Fibroblast of lung (primary cell): ENCODE measurements around the gene CBY2. TPM values are rescaled to one million over a fixed set of nuclear protein-coding genes. Genes with fewer than 3 reads are reported as not detected.

Experiments
- DNase-seq, 2 donors: peaks; one replicate each; pipeline versions ENCODE4 v3.0.0 to v3.0.0-alpha.2; 2010; ENCODE audit warnings: low read depth in 2 of 2
- H2AFZ ChIP-seq: 2 replicates; pipeline ENCODE4 v1.5.1; 2012; ENCODE audit warnings: low read length, control low read depth, inconsistent platforms
- H3K27ac ChIP-seq: 2 replicates; pipeline ENCODE4 v1.5.1; 2011; ENCODE audit warnings: low read length, control low read depth; ENCODE audit not compliant: insufficient read depth
- H3K27me3 ChIP-seq: 2 replicates; pipeline ENCODE4 v1.5.1; 2011; ENCODE audit warnings: mild to moderate bottlenecking, low read length; ENCODE audit not compliant: control insufficient read depth, insufficient read depth
- H3K36me3 ChIP-seq: 2 replicates; pipeline ENCODE4 v1.5.1; 2011; ENCODE audit warnings: low read length; ENCODE audit not compliant: control insufficient read depth, insufficient read depth
- H3K4me1 ChIP-seq: 2 replicates; pipeline ENCODE4 v1.5.1; 2011; ENCODE audit warnings: low read length; ENCODE audit not compliant: control insufficient read depth, insufficient read depth; ENCODE audit errors: extremely low read depth
- H3K4me2 ChIP-seq: 2 replicates; pipeline ENCODE4 v1.5.1; 2011; ENCODE audit warnings: low read length, control low read depth; ENCODE audit not compliant: insufficient read depth; ENCODE audit errors: extremely low read depth
- H3K4me3 ChIP-seq, 4 experiments: fragments of 200-600 bp in 1 of 4; sonication (generic) in 1 of 4; replicated peaks in 1 of 4; 2 replicates each; pipeline ENCODE4 v1.5.1; 2011 to 2016; ENCODE audit warnings: low read length in 4 of 4, low read depth in 3 of 4, mild to moderate bottlenecking in 3 of 4, control low read depth in 2 of 4, inconsistent platforms in 1 of 4, mixed read lengths in 1 of 4; ENCODE audit not compliant: insufficient read depth in 1 of 4; ENCODE audit errors: control extremely low read depth in 1 of 4
- H3K79me2 ChIP-seq: 2 replicates; pipeline ENCODE4 v1.5.1; 2012; ENCODE audit warnings: mild to moderate bottlenecking, low read length, inconsistent platforms; ENCODE audit not compliant: control insufficient read depth, insufficient read depth
- H3K9ac ChIP-seq: 2 replicates; pipeline ENCODE4 v1.5.1; 2011; ENCODE audit warnings: mild to moderate bottlenecking, low read length, control low read depth; ENCODE audit not compliant: insufficient read depth
- H3K9me3 ChIP-seq: 2 replicates; pipeline ENCODE4 v1.5.1; 2012; ENCODE audit warnings: low read depth, low read length; ENCODE audit not compliant: control insufficient read depth, insufficient read depth
- H4K20me1 ChIP-seq: 2 replicates; pipeline ENCODE4 v1.5.1; 2011; ENCODE audit warnings: low read length; ENCODE audit not compliant: control insufficient read depth, insufficient read depth; ENCODE audit errors: extremely low read depth
- CTCF ChIP-seq, 2 donors: IDR thresholded peaks in 1 of 2; conservative IDR thresholded peaks in 1 of 2; 1 replicate in 1 of 2; 2 replicates in 1 of 2; pipeline ENCODE4 v1.5.1; 2011 to 2012; ENCODE audit warnings: low read length in 2 of 2, control low read depth in 1 of 2, inconsistent platforms in 1 of 2, low read depth in 1 of 2, mild to moderate bottlenecking in 1 of 2
- EZH2 ChIP-seq: IDR thresholded peaks from 2 replicates; pipeline ENCODE4 v1.5.1; 2012; ENCODE audit warnings: low read length, control low read depth, mild to moderate bottlenecking; ENCODE audit errors: missing control alignments
- polyA plus RNA-seq, 2 donors: library from polyadenylated mRNA; depleted of rRNA in 1 of 2; stranded (reverse) in 1 of 2; unstranded in 1 of 2; fragments of >200 nt; gene quantifications; 2 replicates each; pipeline ENCODE4 v1.2.1, GENCODE V29; 2011 to 2012; ENCODE audit warnings: missing spikeins in 1 of 2
- total RNA-seq: library from RNA; depleted of rRNA; stranded (reverse); fragments of >200 nt; gene quantifications from 2 replicates; pipeline ENCODE4 v1.2.1, GENCODE V29; 2014

Gene CBY2
- total and polyA plus RNA-seq, 2 donors (not counting 1 experiment from before 2014, with no cell fraction given), result not detected

GRCh38 chr13:45681113-45681512 is 21.0 kb upstream of the CBY2 start:
- no peak for TF ChIP-seq CTCF (conservative IDR thresholded peaks at IDR 0.05 in 1 of 2, IDR thresholded peaks at IDR 0.05 in 1 of 2; ENCODE audit: low read depth in 1 of 2, low read length in 2 of 2)
- TF ChIP-seq EZH2, result no peak
- peak in 1 of 2 donors; percentile 14 for DNase-seq

GRCh38 chr13:45682494-45683008 is 19.6 kb upstream of the CBY2 start:
- no peaks in the 10 kb centered on the region for H3K4me1 ChIP-seq
- H2AFZ ChIP-seq, result no peak overlapping the region
- H3K27ac ChIP-seq, result no peak overlapping the region
- no peaks in the 10 kb centered on the region for H4K20me1 ChIP-seq
- H3K79me2 ChIP-seq, result no peaks in the 10 kb centered on the region
- no peaks in the 10 kb centered on the region for H3K9me3 ChIP-seq
- H3K9ac ChIP-seq, result no peak overlapping the region
- no peaks in the 10 kb centered on the region for H3K27me3 ChIP-seq
- TF ChIP-seq EZH2 (no peak), CTCF (conservative IDR thresholded peaks at IDR 0.05 in 1 of 2, IDR thresholded peaks at IDR 0.05 in 1 of 2; ENCODE audit: low read depth in 1 of 2, low read length in 2 of 2) (no peak)
- H3K36me3 ChIP-seq, result no peaks in the 10 kb centered on the region
- no peak overlapping the region for H3K4me2 ChIP-seq
- H3K4me3 ChIP-seq, result no peak overlapping the region
- DNase-seq, result no peak

More at GRCh38 chr13:45681113-45681512, 21.0 kb upstream of the CBY2 start:
- Histone ChIP-seq H2AFZ (no peak overlapping the region), H4K20me1 (no peaks in the 10 kb centered on the region), H3K27me3 (peaks cover 3% of the 10 kb centered on the region), H3K4me3 (no peak overlapping the region), H3K4me2 (no peak overlapping the region), H3K9ac (no peak overlapping the region), H3K27ac (no peak overlapping the region), H3K79me2 (no peaks in the 10 kb centered on the region), H3K4me1 (no peaks in the 10 kb centered on the region), H3K9me3 (no peaks in the 10 kb centered on the region), H3K36me3 (no peaks in the 10 kb centered on the region)

GRCh38 chr13:45683701-45684100 is 18.4 kb upstream of the CBY2 start:
- Histone ChIP-seq H3K27me3 (no peaks in the 10 kb centered on the region), H3K27ac (no peak overlapping the region), H2AFZ (no peak overlapping the region), H3K9ac (no peak overlapping the region), H3K36me3 (no peaks in the 10 kb centered on the region), H4K20me1 (no peaks in the 10 kb centered on the region), H3K9me3 (no peaks in the 10 kb centered on the region), H3K4me1 (no peaks in the 10 kb centered on the region), H3K4me2 (no peak overlapping the region), H3K79me2 (no peaks in the 10 kb centered on the region), H3K4me3 (no peak overlapping the region)
- DNase-seq, result no peak
- no peak for TF ChIP-seq CTCF (conservative IDR thresholded peaks at IDR 0.05 in 1 of 2, IDR thresholded peaks at IDR 0.05 in 1 of 2; ENCODE audit: low read depth in 1 of 2, low read length in 2 of 2)
- no peak for TF ChIP-seq EZH2
